Neural progenitor cell (in vitro differentiated cells): Measurements from ENCODE around the gene MRPL2.

Experiments
- EZH2 ChIP-seq: fragments of 200-600 bp; sonication (generic); IDR thresholded peaks from 2 replicates; pipeline ENCODE4 v1.6.1; 2017; ENCODE audit warnings: antibody characterized with exemption, mild to moderate bottlenecking, moderate library complexity
- EZH2phosphoT487 ChIP-seq: fragments of 200-600 bp; sonication (generic); IDR thresholded peaks from 2 replicates; pipeline ENCODE4 v1.6.1; 2017; ENCODE audit warnings: antibody characterized with exemption
- TF ChIP-seq, protein P1 (sequence below): fragments of 200-600 bp; sonication (generic); IDR thresholded peaks from 2 replicates; pipeline ENCODE4 v1.5.1; 2017; ENCODE audit warnings: antibody characterized with exemption, mild to moderate bottlenecking

DNA sequence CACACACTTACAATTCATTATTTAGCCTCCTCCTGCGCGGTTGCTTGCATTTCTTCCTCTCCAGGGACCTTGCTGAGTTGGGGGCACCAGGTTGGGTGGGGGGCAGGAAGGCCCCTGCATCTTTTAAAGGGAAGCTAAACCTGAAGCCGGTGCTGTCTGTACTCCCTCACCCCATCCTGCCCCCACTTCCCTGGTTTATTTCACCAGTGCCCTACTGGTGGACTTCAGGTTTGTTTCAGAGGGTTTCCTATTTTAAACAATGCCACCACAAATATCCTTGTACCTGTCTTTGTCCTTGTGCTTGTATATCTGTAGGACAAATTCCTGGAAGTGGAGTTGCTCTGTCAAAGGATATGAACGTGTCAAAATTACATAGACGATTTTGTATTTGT, 37.9 kb upstream of the MRPL2 start:
- TF ChIP-seq EZH2 (no peak), EZH2phosphoT487 (no peak)
- TF ChIP-seq, protein P1, sequence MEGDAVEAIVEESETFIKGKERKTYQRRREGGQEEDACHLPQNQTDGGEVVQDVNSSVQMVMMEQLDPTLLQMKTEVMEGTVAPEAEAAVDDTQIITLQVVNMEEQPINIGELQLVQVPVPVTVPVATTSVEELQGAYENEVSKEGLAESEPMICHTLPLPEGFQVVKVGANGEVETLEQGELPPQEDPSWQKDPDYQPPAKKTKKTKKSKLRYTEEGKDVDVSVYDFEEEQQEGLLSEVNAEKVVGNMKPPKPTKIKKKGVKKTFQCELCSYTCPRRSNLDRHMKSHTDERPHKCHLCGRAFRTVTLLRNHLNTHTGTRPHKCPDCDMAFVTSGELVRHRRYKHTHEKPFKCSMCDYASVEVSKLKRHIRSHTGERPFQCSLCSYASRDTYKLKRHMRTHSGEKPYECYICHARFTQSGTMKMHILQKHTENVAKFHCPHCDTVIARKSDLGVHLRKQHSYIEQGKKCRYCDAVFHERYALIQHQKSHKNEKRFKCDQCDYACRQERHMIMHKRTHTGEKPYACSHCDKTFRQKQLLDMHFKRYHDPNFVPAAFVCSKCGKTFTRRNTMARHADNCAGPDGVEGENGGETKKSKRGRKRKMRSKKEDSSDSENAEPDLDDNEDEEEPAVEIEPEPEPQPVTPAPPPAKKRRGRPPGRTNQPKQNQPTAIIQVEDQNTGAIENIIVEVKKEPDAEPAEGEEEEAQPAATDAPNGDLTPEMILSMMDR: no peak
